Chondrocyte (in vitro differentiated cells): ENCODE data around the gene PALLD. TPM values are rescaled to one million over a fixed set of nuclear protein-coding genes. Genes with fewer than 3 reads are reported as not detected.
"Not testable (repeated sequence)": the region's sequence is repeated elsewhere in the genome, so short reads cannot be mapped to it uniquely, and the experiment has no call there.

Experiments
- DNase-seq: peaks from one replicate; pipeline ENCODE4 v3.0.0; 2021; ENCODE audit warnings: mixed read lengths, low spot score
- H3K27ac Mint-ChIP-seq: one replicate; pipeline ENCODE4 v1.8.0; 2021; ENCODE audit warnings: mild to moderate bottlenecking, moderate library complexity, mixed read lengths; ENCODE audit not compliant: unreplicated experiment
- H3K27me3 Mint-ChIP-seq: 2 replicates; pipeline ENCODE4 v1.8.0; 2021; ENCODE audit warnings: low read depth, mixed read lengths
- H3K36me3 Mint-ChIP-seq: 2 replicates; pipeline ENCODE4 v1.8.0; 2021; ENCODE audit warnings: low read depth, mixed read lengths
- H3K4me1 Mint-ChIP-seq: 2 replicates; pipeline ENCODE4 v1.8.0; 2021; ENCODE audit warnings: low read depth, mild to moderate bottlenecking, mixed read lengths
- H3K4me3 Mint-ChIP-seq: one replicate; pipeline ENCODE4 v1.8.0; 2021; ENCODE audit warnings: mild to moderate bottlenecking, moderate library complexity, mixed read lengths; ENCODE audit not compliant: unreplicated experiment
- H3K9me3 Mint-ChIP-seq: 2 replicates; pipeline ENCODE4 v1.8.0; 2021; ENCODE audit warnings: low read depth, mixed read lengths
- total RNA-seq: library from RNA; stranded (reverse); gene quantifications from 3 replicates; pipeline ENCODE4 v1.2.1, GENCODE V29; 2021
- TF ChIP-seq, protein P1 (sequence below): fragments of 200-600 bp; sonication (generic); IDR thresholded peaks from 2 replicates; pipeline ENCODE4 v1.5.0; 2021; ENCODE audit warnings: antibody characterized with exemption, mild to moderate bottlenecking, moderate library complexity

The PALLD gene
- total RNA-seq, 1 donor from 2014 or later, result 900 TPM

DNA sequence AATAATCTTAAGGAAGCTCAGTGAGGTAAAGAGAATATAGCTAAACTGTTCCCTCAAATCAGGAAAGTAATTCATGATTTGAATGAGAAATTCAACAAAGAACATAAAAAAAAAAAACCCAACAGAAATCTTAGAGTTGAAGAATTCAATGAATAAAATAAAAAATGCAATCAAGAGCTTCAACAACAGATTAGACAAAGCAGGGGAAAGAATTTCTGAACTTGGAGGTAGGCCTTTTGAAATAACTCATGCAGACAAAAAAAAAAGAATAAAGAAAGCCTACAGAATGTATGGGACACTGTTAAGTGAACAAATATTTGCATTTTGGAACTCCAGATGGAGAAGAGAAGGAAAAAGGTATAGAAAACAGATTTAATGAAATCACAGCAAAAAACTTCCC, 435.3 kb downstream of the PALLD start:
- Mint-ChIP-seq H3K27me3 (no peaks in the 10 kb centered on the region), H3K9me3 (peaks cover 57% of the 10 kb centered on the region), H3K27ac (peak overlapping the region; percentile 52), H3K4me3 (no peak overlapping the region), H3K4me1 (peaks cover 2% of the 10 kb centered on the region), H3K36me3 (peaks cover 59% of the 10 kb centered on the region)
- no peak for DNase-seq
- TF ChIP-seq, protein P1, sequence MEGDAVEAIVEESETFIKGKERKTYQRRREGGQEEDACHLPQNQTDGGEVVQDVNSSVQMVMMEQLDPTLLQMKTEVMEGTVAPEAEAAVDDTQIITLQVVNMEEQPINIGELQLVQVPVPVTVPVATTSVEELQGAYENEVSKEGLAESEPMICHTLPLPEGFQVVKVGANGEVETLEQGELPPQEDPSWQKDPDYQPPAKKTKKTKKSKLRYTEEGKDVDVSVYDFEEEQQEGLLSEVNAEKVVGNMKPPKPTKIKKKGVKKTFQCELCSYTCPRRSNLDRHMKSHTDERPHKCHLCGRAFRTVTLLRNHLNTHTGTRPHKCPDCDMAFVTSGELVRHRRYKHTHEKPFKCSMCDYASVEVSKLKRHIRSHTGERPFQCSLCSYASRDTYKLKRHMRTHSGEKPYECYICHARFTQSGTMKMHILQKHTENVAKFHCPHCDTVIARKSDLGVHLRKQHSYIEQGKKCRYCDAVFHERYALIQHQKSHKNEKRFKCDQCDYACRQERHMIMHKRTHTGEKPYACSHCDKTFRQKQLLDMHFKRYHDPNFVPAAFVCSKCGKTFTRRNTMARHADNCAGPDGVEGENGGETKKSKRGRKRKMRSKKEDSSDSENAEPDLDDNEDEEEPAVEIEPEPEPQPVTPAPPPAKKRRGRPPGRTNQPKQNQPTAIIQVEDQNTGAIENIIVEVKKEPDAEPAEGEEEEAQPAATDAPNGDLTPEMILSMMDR, result no peak

DNA sequence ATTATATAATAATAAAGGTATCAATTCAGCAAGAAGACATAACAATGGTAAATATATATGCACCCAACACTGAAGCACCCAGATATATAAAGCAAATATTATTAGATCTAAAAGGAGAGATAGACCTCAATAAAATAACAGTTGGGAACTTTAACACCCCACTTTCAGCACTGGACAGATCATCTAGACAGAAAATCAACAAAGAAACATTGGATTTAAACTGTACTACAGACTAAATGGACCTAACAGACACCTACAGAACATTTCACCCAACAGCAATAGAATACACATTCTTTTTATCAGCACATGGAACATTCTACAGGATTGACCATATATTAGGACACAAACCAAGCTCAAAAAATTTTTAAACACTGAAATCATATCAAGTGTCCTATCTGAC, 436.6 kb downstream of the PALLD start:
- Mint-ChIP-seq H3K4me1 (peaks cover 2% of the 10 kb centered on the region), H3K36me3 (peaks cover 59% of the 10 kb centered on the region), H3K27me3 (no peaks in the 10 kb centered on the region), H3K27ac (no peak overlapping the region), H3K4me3 (no peak overlapping the region), H3K9me3 (peaks cover 70% of the 10 kb centered on the region)
- no peak for DNase-seq
- TF ChIP-seq, protein P1, result no peak

DNA sequence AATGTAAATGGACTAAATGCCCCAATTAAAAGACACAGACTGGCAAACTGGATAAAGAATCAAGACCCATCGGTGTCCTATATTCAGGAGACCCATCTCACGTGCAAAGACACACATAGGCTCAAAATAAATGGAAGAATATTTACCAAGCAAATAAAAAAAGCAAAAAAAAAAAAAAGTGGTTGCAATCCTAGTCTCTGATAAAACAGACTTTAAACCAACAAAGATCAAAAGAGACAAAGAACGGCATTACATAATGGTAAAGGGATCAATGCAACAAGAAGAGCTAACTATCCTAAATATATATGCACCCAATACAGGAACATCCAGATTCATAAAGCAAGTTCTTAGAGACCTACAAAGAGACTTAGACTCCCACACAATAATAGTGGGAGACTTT, 440.6 kb downstream of the PALLD start:
- H3K36me3 Mint-ChIP-seq, result peaks cover 55% of the 10 kb centered on the region
- H3K27ac Mint-ChIP-seq, H3K4me1 Mint-ChIP-seq, H3K27me3 Mint-ChIP-seq, H3K4me3 Mint-ChIP-seq, DNase-seq: not testable (repeated sequence)
- H3K9me3 Mint-ChIP-seq, result peaks cover 84% of the 10 kb centered on the region

DNA sequence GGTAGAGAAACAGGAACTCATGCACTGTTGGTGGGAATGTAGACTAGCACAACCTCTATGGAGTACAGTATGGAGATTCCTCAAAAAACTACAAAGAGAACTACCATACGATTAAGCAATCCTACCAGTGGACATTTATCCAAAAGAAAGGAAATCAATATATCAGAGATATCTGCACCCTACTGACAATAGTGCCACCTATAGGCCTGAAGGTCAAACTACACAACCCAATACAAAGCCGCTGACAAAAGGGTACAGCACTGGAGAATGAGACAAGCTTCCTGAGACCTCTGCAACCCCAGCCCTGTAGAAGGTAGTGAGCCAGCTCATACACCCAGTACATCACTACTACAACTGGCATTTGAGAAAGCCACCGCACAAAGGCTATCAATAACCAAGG, 446.1 kb downstream of the PALLD start:
- no peaks in the 10 kb centered on the region for H3K27me3 Mint-ChIP-seq
- TF ChIP-seq, protein P1, result peak; percentile 67
- H3K9me3 Mint-ChIP-seq, result peaks cover 47% of the 10 kb centered on the region
- no peaks in the 10 kb centered on the region for H3K4me1 Mint-ChIP-seq
- peaks cover 37% of the 10 kb centered on the region for H3K36me3 Mint-ChIP-seq
- no peak overlapping the region for H3K4me3 Mint-ChIP-seq
- H3K27ac Mint-ChIP-seq, result no peak overlapping the region
- no peak for DNase-seq

DNA sequence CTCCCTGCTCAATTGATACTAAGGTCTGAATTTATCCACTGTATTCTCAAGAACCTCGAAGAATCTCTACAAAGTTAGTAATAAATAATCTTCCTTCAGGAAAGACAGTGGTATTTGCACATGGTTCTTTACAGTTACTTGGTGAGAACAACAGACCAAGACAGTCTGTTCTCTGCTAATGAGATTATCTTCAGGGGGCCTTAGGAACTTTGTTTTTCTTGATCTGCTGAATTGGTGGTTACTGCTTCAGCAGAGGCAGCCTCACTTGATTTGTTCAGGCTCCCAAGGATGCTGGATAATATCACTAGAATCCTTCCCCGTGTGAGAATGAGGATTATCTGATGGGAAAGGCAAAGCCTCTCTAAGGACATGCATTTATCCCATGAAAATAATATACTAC, 448.4 kb downstream of the PALLD start:
- peaks cover 45% of the 10 kb centered on the region for H3K9me3 Mint-ChIP-seq
- no peak overlapping the region for H3K27ac Mint-ChIP-seq
- no peak overlapping the region for H3K4me3 Mint-ChIP-seq
- peaks cover 23% of the 10 kb centered on the region for H3K36me3 Mint-ChIP-seq
- no peaks in the 10 kb centered on the region for H3K27me3 Mint-ChIP-seq
- TF ChIP-seq, protein P1, result no peak
- H3K4me1 Mint-ChIP-seq, result no peaks in the 10 kb centered on the region
- DNase-seq, result no peak

DNA sequence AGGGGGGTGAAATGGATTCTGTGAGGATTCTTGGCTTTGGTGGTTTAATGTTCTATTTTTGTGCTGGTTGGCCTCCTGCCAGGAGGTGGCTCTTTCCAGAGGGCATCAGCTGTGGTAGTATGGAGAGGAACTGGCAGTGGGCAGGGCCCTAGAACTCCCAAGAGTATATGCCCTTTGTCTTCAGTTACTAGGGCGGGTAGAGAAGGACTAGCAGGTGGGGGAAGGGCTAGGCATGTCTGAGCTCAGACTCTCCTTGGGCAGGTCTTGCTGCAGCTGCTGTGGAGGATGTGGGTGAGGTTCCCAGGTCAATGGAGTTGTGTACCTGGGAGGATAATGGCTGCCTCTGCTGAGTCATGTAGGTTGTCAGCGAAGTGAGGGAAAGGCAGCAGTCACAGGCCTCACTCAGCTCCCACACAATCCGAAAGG, 456.0 kb downstream of the PALLD start:
- Mint-ChIP-seq H3K9me3 (peaks cover 35% of the 10 kb centered on the region), H3K36me3 (peaks cover 15% of the 10 kb centered on the region)
- not testable (repeated sequence) for H3K4me3 Mint-ChIP-seq, H3K27me3 Mint-ChIP-seq, H3K27ac Mint-ChIP-seq, H3K4me1 Mint-ChIP-seq, DNase-seq
